Mesothelial cell of epicardium (in vitro differentiated cells): Measurements from ENCODE around the gene SLC6A6. TPM values are rescaled to one million over a fixed set of nuclear protein-coding genes. Genes with fewer than 3 reads are reported as not detected.

Source experiments
- DNase-seq, 2 experiments: peaks; one replicate each; pipeline ENCODE4 v3.0.0; 2021; ENCODE audit warnings: low spot score in 2 of 2; ENCODE audit not compliant: unreplicated experiment in 2 of 2
- H3K27ac Mint-ChIP-seq: 2 replicates; pipeline ENCODE4 v1.8.0; 2021; ENCODE audit warnings: mixed read lengths
- H3K27me3 Mint-ChIP-seq: 2 replicates; pipeline ENCODE4 v1.8.0; 2021; ENCODE audit warnings: low read depth, mixed read lengths
- H3K36me3 Mint-ChIP-seq: 2 replicates; pipeline ENCODE4 v1.8.0; 2021; ENCODE audit warnings: mixed read lengths
- H3K4me1 Mint-ChIP-seq: 2 replicates; pipeline ENCODE4 v1.8.0; 2021; ENCODE audit warnings: mixed read lengths
- H3K4me3 Mint-ChIP-seq: 2 replicates; pipeline ENCODE4 v1.8.0; 2021; ENCODE audit warnings: mild to moderate bottlenecking, moderate library complexity, mixed read lengths
- H3K9me3 Mint-ChIP-seq: 2 replicates; pipeline ENCODE4 v1.8.0; 2021; ENCODE audit warnings: mixed read lengths
- total RNA-seq: library from RNA; stranded (reverse); gene quantifications from 3 replicates; pipeline ENCODE4 v1.2.1, GENCODE V29; 2021
- TF ChIP-seq, protein P1 (sequence below): fragments of 200-600 bp; sonication (generic); IDR thresholded peaks from one replicate; pipeline ENCODE4 v1.5.0; 2021; ENCODE audit warnings: antibody characterized with exemption; ENCODE audit not compliant: unreplicated experiment

SLC6A6 gene
- total RNA-seq, 1 donor from 2014 or later, result 21.2 TPM

DNA sequence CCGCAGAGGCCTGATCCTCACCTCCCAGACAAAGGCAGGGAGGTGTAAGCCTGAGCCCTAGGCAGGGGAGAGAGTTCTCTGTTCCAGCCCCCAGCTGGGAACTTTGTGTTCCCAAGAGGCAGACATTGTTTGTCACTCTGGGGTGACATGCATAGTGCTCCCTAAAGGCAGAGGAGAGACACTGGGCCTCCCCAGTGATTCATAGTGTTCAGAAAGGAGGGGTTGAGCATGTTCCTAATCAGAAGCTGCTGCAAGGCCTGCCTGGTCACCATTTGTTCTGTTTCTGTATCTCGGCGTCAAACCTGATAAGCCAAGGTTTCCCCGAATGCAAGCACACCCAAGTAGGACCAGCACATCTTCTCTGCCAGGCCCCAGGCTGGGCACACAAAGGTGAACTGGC is 24.0 kb upstream of the SLC6A6 start:
- no peaks in the 10 kb centered on the region for H3K9me3 Mint-ChIP-seq
- peaks cover 13% of the 10 kb centered on the region for H3K4me1 Mint-ChIP-seq
- no peak for DNase-seq
- H3K4me3 Mint-ChIP-seq, result no peak overlapping the region
- TF ChIP-seq, protein P1, sequence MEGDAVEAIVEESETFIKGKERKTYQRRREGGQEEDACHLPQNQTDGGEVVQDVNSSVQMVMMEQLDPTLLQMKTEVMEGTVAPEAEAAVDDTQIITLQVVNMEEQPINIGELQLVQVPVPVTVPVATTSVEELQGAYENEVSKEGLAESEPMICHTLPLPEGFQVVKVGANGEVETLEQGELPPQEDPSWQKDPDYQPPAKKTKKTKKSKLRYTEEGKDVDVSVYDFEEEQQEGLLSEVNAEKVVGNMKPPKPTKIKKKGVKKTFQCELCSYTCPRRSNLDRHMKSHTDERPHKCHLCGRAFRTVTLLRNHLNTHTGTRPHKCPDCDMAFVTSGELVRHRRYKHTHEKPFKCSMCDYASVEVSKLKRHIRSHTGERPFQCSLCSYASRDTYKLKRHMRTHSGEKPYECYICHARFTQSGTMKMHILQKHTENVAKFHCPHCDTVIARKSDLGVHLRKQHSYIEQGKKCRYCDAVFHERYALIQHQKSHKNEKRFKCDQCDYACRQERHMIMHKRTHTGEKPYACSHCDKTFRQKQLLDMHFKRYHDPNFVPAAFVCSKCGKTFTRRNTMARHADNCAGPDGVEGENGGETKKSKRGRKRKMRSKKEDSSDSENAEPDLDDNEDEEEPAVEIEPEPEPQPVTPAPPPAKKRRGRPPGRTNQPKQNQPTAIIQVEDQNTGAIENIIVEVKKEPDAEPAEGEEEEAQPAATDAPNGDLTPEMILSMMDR, result no peak
- H3K27me3 Mint-ChIP-seq, result no peaks in the 10 kb centered on the region
- no peaks in the 10 kb centered on the region for H3K36me3 Mint-ChIP-seq
- H3K27ac Mint-ChIP-seq, result no peak overlapping the region

DNA sequence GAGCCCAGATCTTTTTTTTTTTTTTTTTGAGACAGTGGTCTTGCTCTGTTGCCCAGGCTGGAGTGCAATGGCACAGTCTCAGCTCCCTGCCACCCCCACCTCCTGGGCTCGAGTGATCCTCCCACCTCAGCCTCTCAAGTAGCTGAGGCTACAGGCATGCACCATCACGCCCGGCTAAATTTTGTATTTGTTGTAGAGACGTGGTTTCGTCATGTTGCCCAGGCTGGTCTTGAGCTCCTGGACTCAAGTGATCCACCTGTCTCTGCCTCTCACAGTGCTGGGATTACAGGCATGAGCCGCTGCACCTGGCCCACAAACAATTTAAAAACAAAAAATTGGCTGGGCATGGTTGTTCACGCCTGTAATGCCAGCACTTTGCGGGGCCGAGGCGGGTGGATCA is 22.6 kb upstream of the SLC6A6 start:
- Mint-ChIP-seq H3K4me1 (no peaks in the 10 kb centered on the region), H3K9me3 (no peaks in the 10 kb centered on the region), H3K27me3 (no peaks in the 10 kb centered on the region), H3K36me3 (no peaks in the 10 kb centered on the region), H3K4me3 (no peak overlapping the region), H3K27ac (no peak overlapping the region)
- TF ChIP-seq, protein P1, result no peak
- no peak for DNase-seq

DNA sequence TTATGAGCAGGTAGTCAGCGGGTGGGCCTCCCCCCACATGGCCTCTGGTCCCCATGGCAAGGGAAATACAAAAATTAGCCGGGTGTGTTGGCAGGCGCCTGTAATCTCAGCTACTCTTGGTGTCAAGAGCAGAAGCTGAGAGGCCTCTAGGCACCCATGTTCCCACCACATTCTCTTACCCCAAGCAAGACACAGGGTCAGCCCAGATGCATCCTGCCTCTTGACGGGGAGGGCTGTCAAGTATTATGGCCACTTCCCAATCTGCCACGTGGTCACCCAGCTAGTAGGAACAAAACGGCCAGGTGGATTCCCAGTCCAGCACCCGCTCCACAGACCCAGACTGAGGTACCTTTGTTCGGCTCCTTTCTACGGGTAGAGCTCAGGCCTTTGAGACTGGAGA is 16.2 kb upstream of the SLC6A6 start:
- TF ChIP-seq, protein P1, result no peak
- Mint-ChIP-seq H3K36me3 (no peaks in the 10 kb centered on the region), H3K4me1 (no peaks in the 10 kb centered on the region), H3K27ac (no peak overlapping the region), H3K27me3 (no peaks in the 10 kb centered on the region), H3K9me3 (peaks cover 7% of the 10 kb centered on the region), H3K4me3 (no peak overlapping the region)
- no peak for DNase-seq

DNA sequence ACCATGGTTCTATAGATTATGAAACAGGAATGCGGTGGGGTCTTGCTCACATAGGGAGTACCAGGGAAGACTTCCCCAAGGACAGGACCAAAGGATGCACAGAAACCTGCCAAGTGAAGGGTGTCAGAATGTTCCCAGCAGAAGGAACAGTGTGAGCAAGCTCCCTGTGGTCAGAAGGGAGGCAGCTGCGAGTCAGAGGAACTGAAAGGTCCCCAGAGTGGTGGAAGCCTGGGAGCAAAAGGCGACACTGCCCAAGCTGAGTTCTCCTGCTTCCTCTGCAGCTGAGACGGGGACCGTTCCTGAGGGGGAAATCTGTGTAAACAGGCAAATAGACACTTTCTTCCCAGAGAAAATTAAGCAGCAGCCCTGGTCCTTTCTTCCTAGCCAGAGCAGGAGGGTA is 14.2 kb upstream of the SLC6A6 start:
- no peak for DNase-seq
- Mint-ChIP-seq H3K36me3 (no peaks in the 10 kb centered on the region), H3K27ac (no peak overlapping the region), H3K4me1 (no peaks in the 10 kb centered on the region), H3K27me3 (no peaks in the 10 kb centered on the region), H3K9me3 (peaks cover 7% of the 10 kb centered on the region), H3K4me3 (no peak overlapping the region)
- TF ChIP-seq, protein P1, result no peak

DNA sequence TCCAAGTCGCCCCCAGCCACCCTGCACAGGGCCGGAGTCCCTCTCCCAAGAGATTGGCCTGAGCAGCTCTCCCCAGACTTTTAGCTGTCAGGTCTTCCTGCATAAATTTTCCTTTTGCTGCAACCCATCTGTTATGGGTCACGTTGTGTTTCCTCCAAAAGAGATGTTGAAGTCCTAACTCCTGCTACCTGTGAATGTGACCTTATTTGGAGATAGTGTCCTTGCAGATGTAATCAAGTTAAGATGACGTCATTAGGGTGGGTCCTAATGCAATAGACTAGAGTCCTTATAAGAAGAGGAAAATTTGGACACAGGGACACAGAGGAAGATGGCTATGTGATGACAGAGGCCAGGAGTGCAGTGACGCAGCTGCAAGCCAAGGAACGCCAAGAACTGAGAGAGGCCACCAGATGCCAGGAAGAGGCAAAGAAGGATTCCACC is 13.2 kb upstream of the SLC6A6 start:
- no peak for DNase-seq
- Mint-ChIP-seq H3K9me3 (peaks cover 7% of the 10 kb centered on the region), H3K36me3 (no peaks in the 10 kb centered on the region), H3K4me1 (peaks cover 4% of the 10 kb centered on the region), H3K4me3 (no peak overlapping the region), H3K27ac (no peak overlapping the region), H3K27me3 (no peaks in the 10 kb centered on the region)
- TF ChIP-seq, protein P1, result no peak

GRCh38 chr3:14389716-14390115 is 12.7 kb upstream of the SLC6A6 start:
- Mint-ChIP-seq H3K27ac (no peak overlapping the region), H3K36me3 (no peaks in the 10 kb centered on the region), H3K4me3 (no peak overlapping the region), H3K27me3 (no peaks in the 10 kb centered on the region), H3K4me1 (peaks cover 4% of the 10 kb centered on the region), H3K9me3 (peaks cover 7% of the 10 kb centered on the region)
- TF ChIP-seq, protein P1, result no peak
- no peak for DNase-seq
